BLaER1 (cell line): ENCODE measurements around the gene DPP10.

Experiments
- H3K27ac ChIP-seq: shearing (Covaris generic); formaldehyde crosslinking; 2 replicates; pipeline ENCODE4 v1.8.1; 2022
- H3K27me3 ChIP-seq: shearing (Covaris generic); formaldehyde crosslinking; 2 replicates; pipeline ENCODE4 v1.8.1; 2022
- H3K36me3 ChIP-seq: shearing (Covaris generic); formaldehyde crosslinking; 2 replicates; pipeline ENCODE4 v1.8.1; 2022
- H3K4me1 ChIP-seq: shearing (Covaris generic); formaldehyde crosslinking; 2 replicates; pipeline ENCODE4 v1.8.1; 2022
- H3K4me2 ChIP-seq: shearing (Covaris generic); formaldehyde crosslinking; 2 replicates; pipeline ENCODE4 v1.8.1; 2022
- H3K4me3 ChIP-seq: shearing (Covaris generic); formaldehyde crosslinking; 2 replicates; pipeline ENCODE4 v1.8.1; 2022
- H3K9ac ChIP-seq: shearing (Covaris generic); formaldehyde crosslinking; 2 replicates; pipeline ENCODE4 v1.8.1; 2022
- H3K9me3 ChIP-seq: shearing (Covaris generic); formaldehyde crosslinking; 2 replicates; pipeline ENCODE4 v1.8.1; 2022
- H4K20me1 ChIP-seq: shearing (Covaris generic); formaldehyde crosslinking; 2 replicates; pipeline ENCODE4 v1.8.1; 2022
- Cebpa-rat ChIP-seq: shearing (Covaris generic); IDR thresholded peaks from 2 replicates; pipeline ENCODE4 v1.8.1; 2022

The DPP10 gene

DNA sequence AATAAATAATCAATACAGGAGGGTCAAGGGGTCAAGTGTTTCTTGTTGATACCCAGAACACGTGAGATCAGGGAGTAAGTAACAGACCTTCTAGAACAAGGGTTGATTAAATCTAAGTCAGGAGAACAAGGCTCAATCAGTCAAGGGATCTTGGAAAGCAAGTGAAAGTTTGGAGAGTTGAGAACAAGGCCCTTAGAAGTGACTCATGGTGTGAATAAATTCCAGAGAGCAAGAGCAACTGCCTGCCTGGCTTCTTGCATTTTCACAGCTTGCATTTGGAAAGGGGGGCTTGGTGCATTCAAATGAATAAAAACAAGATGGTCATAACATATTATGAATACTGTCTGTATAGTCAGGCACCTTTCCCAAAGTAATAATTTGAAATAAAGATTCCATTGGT, 256.1 kb downstream of the DPP10 start:
- no peaks in the 10 kb centered on the region for H3K27me3 ChIP-seq
- no peak overlapping the region for H3K4me2 ChIP-seq
- no peak overlapping the region for H3K9ac ChIP-seq
- H4K20me1 ChIP-seq: no peaks in the 10 kb centered on the region
- no peaks in the 10 kb centered on the region for H3K36me3 ChIP-seq
- no peak overlapping the region for H3K27ac ChIP-seq
- H3K4me3 ChIP-seq: no peak overlapping the region
- no peaks in the 10 kb centered on the region for H3K9me3 ChIP-seq
- TF ChIP-seq Cebpa-rat: no peak
- no peaks in the 10 kb centered on the region for H3K4me1 ChIP-seq

DNA sequence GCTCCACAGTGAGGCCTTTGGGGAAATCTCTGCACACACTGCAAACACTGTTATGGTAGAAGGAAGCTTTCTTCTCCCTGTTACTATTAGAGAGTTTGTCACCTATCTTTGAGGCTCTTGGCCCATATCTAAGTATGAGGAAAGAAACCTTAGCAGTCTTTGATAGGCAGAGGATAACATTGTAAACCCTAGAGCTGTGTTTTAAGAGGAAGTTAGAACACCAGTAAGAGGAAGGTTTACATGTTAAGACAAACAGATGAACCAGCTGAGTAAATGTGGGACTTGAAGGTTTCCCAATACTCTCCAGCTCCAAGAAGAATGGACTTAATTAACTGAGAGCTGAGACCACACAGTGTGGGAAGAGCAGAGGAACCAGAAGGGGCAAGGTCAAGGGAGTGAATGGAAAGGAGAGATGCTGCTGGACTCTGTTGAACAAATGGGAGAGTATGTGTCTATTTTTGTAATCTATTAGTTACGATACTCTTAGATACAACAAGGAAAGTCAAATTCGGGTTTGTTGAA, 257.0 kb downstream of the DPP10 start:
- Histone ChIP-seq H3K9me3 (no peaks in the 10 kb centered on the region), H3K9ac (no peak overlapping the region), H3K27me3 (no peaks in the 10 kb centered on the region), H3K4me3 (no peak overlapping the region), H3K4me2 (no peak overlapping the region), H3K4me1 (no peaks in the 10 kb centered on the region), H3K27ac (no peak overlapping the region), H4K20me1 (no peaks in the 10 kb centered on the region), H3K36me3 (no peaks in the 10 kb centered on the region)
- TF ChIP-seq Cebpa-rat: no peak

DNA sequence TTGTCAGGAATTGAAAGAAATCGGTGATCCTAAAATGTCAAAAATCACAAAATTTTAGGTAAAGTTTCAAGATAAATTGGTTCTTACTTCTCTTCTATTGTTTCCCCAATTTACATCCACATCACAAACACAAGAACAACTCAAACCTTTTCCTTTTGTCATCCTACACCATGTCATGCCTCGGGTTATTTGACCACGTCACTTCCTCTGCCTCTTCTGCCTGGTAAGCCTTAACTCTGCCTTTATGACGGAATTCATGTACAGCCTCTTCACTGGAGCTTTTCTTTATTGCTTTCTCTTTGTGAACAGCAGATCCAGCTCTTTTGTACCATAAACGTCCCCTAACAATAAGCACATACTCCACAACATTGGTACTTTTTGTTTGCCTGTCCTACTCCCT, 258.0 kb downstream of the DPP10 start:
- Histone ChIP-seq H3K4me2 (no peak overlapping the region), H3K4me3 (no peak overlapping the region), H3K9me3 (no peaks in the 10 kb centered on the region), H3K27me3 (no peaks in the 10 kb centered on the region), H3K27ac (no peak overlapping the region), H3K9ac (no peak overlapping the region), H4K20me1 (no peaks in the 10 kb centered on the region), H3K4me1 (no peaks in the 10 kb centered on the region), H3K36me3 (no peaks in the 10 kb centered on the region)
- TF ChIP-seq Cebpa-rat: no peak

DNA sequence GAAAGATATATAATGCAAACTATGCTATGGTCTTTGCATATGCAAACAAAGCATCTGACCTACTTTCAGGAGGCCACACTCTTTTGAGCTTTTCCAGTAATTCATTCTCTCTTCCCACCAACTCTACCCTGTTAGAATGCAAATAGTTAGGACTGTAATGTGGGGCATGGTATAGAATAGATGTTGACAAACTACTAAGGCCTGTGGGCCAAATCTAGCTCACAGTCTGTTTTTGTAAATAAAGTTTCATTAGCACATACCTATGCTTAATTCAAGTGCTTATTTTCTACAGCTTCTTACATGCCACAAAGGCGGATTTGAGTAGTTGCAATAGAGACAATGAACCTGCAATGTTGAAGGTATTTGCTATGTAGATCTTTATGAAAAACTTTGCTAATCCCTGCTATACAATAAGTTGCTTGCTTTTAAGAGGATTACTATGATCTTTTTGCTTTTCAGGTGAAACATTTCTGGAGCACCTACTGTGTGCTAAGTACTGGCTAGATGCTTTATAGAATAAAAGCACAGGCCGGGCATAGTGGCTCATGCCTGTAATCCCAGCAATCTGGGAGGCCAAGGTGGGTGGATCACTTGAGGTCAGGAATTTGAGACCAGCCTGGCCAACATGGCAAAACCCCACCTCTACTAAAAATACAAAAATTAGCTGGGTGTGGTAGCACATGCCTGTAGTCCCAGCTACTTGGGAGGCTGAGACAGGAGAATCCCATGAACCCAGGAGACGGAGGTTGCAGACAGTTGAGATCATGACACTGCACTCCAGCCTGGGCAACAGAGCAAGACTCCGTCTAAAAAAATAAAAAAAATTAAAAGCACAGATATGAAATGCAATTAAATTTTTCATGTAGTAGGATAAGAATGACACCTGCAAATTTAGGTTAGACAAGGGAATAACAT, 267.8 kb downstream of the DPP10 start:
- Histone ChIP-seq H3K9ac (no peak overlapping the region), H3K27me3 (no peaks in the 10 kb centered on the region), H4K20me1 (no peaks in the 10 kb centered on the region), H3K9me3 (no peaks in the 10 kb centered on the region), H3K4me3 (no peak overlapping the region), H3K4me2 (no peak overlapping the region), H3K36me3 (no peaks in the 10 kb centered on the region), H3K4me1 (no peaks in the 10 kb centered on the region), H3K27ac (no peak overlapping the region)
- no peak for TF ChIP-seq Cebpa-rat

DNA sequence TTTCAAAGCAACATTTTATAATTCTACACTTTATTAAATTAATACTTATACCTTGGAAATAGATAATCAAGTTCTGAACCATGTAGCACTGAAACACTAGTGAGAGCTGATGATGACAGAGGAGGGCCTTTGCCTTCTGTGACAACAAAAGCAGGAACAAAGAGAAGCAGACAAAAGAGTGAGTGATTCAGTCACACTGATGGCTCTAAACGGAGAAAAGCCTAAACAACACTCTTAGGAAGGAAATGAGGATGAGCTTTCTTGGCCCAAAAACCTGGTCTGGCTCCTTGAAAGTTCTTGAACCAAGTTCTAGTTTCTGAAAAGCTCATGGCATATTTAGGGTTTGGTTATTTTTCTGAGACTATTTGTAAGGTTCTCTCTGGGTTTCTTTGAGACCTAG, 271.9 kb downstream of the DPP10 start:
- Histone ChIP-seq H3K27ac (no peak overlapping the region), H3K9me3 (no peaks in the 10 kb centered on the region), H3K36me3 (no peaks in the 10 kb centered on the region), H4K20me1 (no peaks in the 10 kb centered on the region), H3K4me3 (no peak overlapping the region), H3K4me2 (no peak overlapping the region), H3K27me3 (no peaks in the 10 kb centered on the region), H3K4me1 (no peaks in the 10 kb centered on the region), H3K9ac (no peak overlapping the region)
- no peak for TF ChIP-seq Cebpa-rat

DNA sequence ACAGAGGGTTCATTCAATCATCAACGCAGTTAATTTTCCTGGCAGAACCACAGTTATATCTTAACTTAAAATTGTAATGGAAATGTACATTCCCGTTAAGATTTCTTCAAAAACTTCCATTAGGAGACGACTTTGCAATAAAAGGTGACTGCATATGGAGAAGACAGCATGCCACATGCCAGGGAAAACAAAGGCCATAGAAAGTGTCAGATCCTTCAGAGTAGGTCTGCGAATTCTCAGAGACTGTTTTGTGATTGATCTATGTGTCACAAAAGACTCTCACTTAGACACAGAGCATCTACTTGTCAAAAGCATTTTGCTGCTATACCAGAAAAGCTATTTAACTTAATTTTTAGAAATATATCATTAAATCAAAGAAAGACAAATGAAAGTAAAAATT, 274.6 kb downstream of the DPP10 start:
- no peaks in the 10 kb centered on the region for H3K27me3 ChIP-seq
- H3K9me3 ChIP-seq: no peaks in the 10 kb centered on the region
- no peaks in the 10 kb centered on the region for H3K4me1 ChIP-seq
- no peak overlapping the region for H3K9ac ChIP-seq
- H3K36me3 ChIP-seq: no peaks in the 10 kb centered on the region
- no peaks in the 10 kb centered on the region for H4K20me1 ChIP-seq
- H3K4me3 ChIP-seq: no peak overlapping the region
- H3K27ac ChIP-seq: no peak overlapping the region
- no peak overlapping the region for H3K4me2 ChIP-seq
- TF ChIP-seq Cebpa-rat: no peak

DNA sequence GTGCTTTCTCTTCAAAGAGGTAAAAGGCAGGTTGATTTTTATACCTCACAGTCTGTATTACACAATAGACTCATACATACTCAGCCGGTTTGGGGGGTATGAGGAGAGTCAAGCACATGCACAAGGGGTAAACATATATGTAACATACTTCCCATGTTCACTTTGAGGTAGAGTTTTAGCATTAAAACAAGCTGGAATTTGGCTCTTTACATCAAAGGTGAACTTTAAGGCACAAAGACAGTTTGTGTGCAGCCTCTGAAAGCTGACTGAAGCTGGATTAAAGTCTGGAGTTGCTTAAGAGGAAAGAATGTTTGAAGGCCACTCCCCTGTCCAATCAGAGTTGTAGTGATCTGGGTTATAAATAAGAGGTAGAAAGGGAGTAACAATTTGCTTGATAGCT, 282.0 kb downstream of the DPP10 start:
- Histone ChIP-seq H3K9me3 (no peaks in the 10 kb centered on the region), H3K36me3 (no peaks in the 10 kb centered on the region), H3K4me3 (no peak overlapping the region), H3K27ac (no peak overlapping the region), H3K27me3 (no peaks in the 10 kb centered on the region), H4K20me1 (no peaks in the 10 kb centered on the region), H3K4me2 (no peak overlapping the region), H3K4me1 (no peaks in the 10 kb centered on the region), H3K9ac (no peak overlapping the region)
- TF ChIP-seq Cebpa-rat: no peak

DNA sequence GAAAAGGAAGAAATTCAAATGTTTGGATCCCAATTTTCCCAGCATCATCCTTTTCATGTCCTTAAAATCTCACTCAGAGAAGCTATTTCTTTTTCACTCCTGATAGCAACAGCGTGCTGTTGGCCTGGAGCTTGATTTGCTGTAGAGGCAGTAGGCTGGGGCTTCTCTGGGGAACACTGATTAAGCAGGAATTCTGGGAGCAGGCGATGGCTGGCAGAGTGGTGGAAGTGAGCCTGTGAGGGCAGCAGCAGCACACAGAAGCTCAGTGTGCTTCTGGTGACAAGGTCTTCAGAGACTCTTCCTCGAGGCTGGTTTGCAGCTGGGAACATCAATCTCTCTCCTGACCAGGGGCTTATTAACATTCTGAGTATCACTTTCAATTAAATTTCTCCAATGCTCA, 284.6 kb downstream of the DPP10 start:
- no peaks in the 10 kb centered on the region for H3K36me3 ChIP-seq
- H3K27ac ChIP-seq: no peak overlapping the region
- H3K27me3 ChIP-seq: no peaks in the 10 kb centered on the region
- no peaks in the 10 kb centered on the region for H3K4me1 ChIP-seq
- H3K4me3 ChIP-seq: no peak overlapping the region
- no peak overlapping the region for H3K9ac ChIP-seq
- H3K9me3 ChIP-seq: no peaks in the 10 kb centered on the region
- H3K4me2 ChIP-seq: no peak overlapping the region
- no peak for TF ChIP-seq Cebpa-rat
- H4K20me1 ChIP-seq: no peaks in the 10 kb centered on the region

DNA sequence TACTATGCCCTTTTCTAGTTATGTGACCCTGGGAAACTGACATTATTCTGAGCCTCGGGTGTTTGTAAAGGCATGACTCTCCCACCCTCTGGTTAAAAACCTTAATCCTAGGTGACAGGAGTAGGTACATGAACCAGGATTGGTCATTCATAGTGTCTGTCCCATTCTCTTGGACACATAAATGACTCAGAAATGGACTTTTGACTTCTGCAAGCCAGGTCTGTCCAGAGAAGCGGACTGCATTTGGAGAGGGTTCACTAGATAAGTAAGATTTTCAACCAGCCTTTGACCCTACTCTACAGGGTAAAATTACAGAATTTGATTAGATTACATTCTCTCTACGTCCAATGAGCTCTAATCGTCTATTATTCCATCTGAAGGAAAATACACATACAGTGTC, 285.9 kb downstream of the DPP10 start:
- H3K9me3 ChIP-seq: no peaks in the 10 kb centered on the region
- no peaks in the 10 kb centered on the region for H4K20me1 ChIP-seq
- H3K36me3 ChIP-seq: no peaks in the 10 kb centered on the region
- H3K9ac ChIP-seq: no peak overlapping the region
- no peak for TF ChIP-seq Cebpa-rat
- no peak overlapping the region for H3K4me3 ChIP-seq
- H3K27me3 ChIP-seq: no peaks in the 10 kb centered on the region
- no peak overlapping the region for H3K27ac ChIP-seq
- H3K4me1 ChIP-seq: no peaks in the 10 kb centered on the region
- H3K4me2 ChIP-seq: no peak overlapping the region

DNA sequence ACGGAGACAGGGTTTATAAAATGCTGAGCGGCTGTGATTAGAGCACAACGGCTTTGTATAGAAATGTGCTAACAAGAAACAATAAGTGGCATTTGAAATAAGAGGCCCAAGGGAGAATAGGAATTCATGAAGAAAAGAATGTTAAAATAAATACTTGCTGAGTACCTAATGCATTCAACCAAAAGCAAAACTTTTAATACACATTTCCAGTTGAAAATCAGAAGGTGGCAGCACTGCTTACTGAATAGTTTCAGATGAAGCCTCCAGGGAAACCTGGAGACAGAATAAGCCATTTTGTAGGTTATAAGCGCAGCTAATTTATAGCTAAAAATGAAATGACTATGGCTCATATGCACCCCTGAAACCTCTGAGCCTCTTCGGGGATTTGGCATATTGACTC, 286.6 kb downstream of the DPP10 start:
- H3K27me3 ChIP-seq: no peaks in the 10 kb centered on the region
- no peak overlapping the region for H3K4me2 ChIP-seq
- H3K36me3 ChIP-seq: no peaks in the 10 kb centered on the region
- no peak for TF ChIP-seq Cebpa-rat
- no peaks in the 10 kb centered on the region for H3K9me3 ChIP-seq
- no peak overlapping the region for H3K27ac ChIP-seq
- no peaks in the 10 kb centered on the region for H3K4me1 ChIP-seq
- H3K4me3 ChIP-seq: no peak overlapping the region
- H4K20me1 ChIP-seq: no peaks in the 10 kb centered on the region
- no peak overlapping the region for H3K9ac ChIP-seq

DNA sequence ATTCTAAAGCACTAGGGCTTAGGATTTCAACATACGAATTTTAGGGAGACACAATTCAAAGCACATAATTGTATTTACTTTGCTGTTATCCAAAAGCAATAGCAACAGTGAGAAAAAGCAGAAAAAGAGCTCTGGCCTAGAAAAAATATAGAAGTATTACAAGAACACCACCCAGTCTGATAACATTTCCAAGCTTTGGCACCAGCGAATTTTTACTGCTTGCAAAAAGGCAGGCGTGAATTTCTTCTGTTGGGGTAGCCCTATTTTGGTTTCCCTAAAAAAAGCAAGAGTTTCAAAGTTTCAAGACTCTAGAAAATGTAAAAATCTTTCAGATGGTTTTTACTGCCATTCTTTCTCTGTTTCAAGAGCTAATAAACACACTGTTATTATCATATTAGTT, 292.7 kb downstream of the DPP10 start:
- Histone ChIP-seq H3K36me3 (no peaks in the 10 kb centered on the region), H3K9ac (no peak overlapping the region), H3K27me3 (no peaks in the 10 kb centered on the region), H3K4me3 (no peak overlapping the region), H4K20me1 (no peaks in the 10 kb centered on the region), H3K27ac (no peak overlapping the region), H3K9me3 (no peaks in the 10 kb centered on the region), H3K4me1 (no peaks in the 10 kb centered on the region), H3K4me2 (no peak overlapping the region)
- no peak for TF ChIP-seq Cebpa-rat
